HepG2 (cell line): Measurements from ENCODE around the gene RILP. TPM values are rescaled to one million over a fixed set of nuclear protein-coding genes. Genes with fewer than 3 reads are reported as not detected.

Experiments
- ARHGAP35 ChIP-seq: sonication (generic); formaldehyde crosslinking; IDR thresholded peaks from 2 replicates; pipeline ENCODE4 v1.9.0; 2022; ENCODE audit warnings: mild to moderate bottlenecking, inconsistent platforms, moderate library complexity, missing genetic modification reagents, borderline replicate concordance
- FOXA1 ChIP-seq, 2 experiments: fragments of 450-650 bp in 1 of 2; sonication (generic) in 1 of 2; formaldehyde crosslinking in 1 of 2; IDR thresholded peaks; 2 replicates each; pipeline versions ENCODE4 v1.4.0 to v1.6.1; 2016 to 2020; ENCODE audit warnings: missing genetic modification reagents in 1 of 2
- KDM6A ChIP-seq: IDR thresholded peaks from 2 replicates; pipeline ENCODE4 v1.6.1; 2016; ENCODE audit warnings: low read depth
- MBD4 ChIP-seq: IDR thresholded peaks from 2 replicates; pipeline ENCODE4 v1.6.1; 2012; ENCODE audit warnings: low read length, inconsistent platforms, borderline replicate concordance
- STAT5B ChIP-seq: sonication (generic); formaldehyde crosslinking; IDR thresholded peaks from 2 replicates; pipeline ENCODE4 v1.4.0; 2020; ENCODE audit warnings: missing genetic modification reagents
- TAF1 ChIP-seq: sonication (generic); formaldehyde crosslinking; IDR thresholded peaks from 2 replicates; pipeline ENCODE4 v1.4.0; 2020; ENCODE audit warnings: missing genetic modification reagents
- TBL1XR1 ChIP-seq: fragments of 150-350 bp; IDR thresholded peaks from 2 replicates; pipeline ENCODE4 v1.6.1; 2014; ENCODE audit warnings: borderline replicate concordance, low read length; ENCODE audit not compliant: partially characterized antibody
- ZFYVE20 ChIP-seq: sonication (generic); formaldehyde crosslinking; IDR thresholded peaks from 2 replicates; pipeline ENCODE4 v1.8.0; 2023; ENCODE audit warnings: low read depth, mild to moderate bottlenecking, moderate library complexity, missing genetic modification reagents, borderline replicate concordance
- ZNF501 ChIP-seq: sonication (generic); formaldehyde crosslinking; IDR thresholded peaks from 2 replicates; pipeline ENCODE4 v1.5.1; 2020; ENCODE audit warnings: mild to moderate bottlenecking, moderate library complexity, missing genetic modification reagents
- ZNF550 ChIP-seq: sonication (generic); formaldehyde crosslinking; IDR thresholded peaks from 2 replicates; pipeline ENCODE4 v1.4.0; 2020; ENCODE audit warnings: mild to moderate bottlenecking, missing genetic modification reagents, borderline replicate concordance
- ZNF574 ChIP-seq: sonication (generic); formaldehyde crosslinking; IDR thresholded peaks from 2 replicates; pipeline ENCODE4 v1.4.0; 2020; ENCODE audit warnings: missing genetic modification reagents
- ZNF605 ChIP-seq: sonication (generic); formaldehyde crosslinking; IDR thresholded peaks from 2 replicates; pipeline ENCODE4 v1.8.0; 2022; ENCODE audit warnings: mild to moderate bottlenecking, missing genetic modification reagents
- ZNF713 ChIP-seq: sonication (generic); formaldehyde crosslinking; IDR thresholded peaks from 2 replicates; pipeline ENCODE4 v1.4.0; 2020; ENCODE audit warnings: mild to moderate bottlenecking, missing genetic modification reagents
- ZNF749 ChIP-seq: sonication (generic); formaldehyde crosslinking; IDR thresholded peaks from 2 replicates; pipeline ENCODE4 v1.8.0; 2022; ENCODE audit warnings: mild to moderate bottlenecking, missing genetic modification reagents, moderate library complexity, borderline replicate concordance
- ZNF766 ChIP-seq: sonication (generic); formaldehyde crosslinking; IDR thresholded peaks from 2 replicates; pipeline ENCODE4 v1.5.0; 2020; ENCODE audit warnings: missing genetic modification reagents, borderline replicate concordance
- polyA plus RNA-seq, 8 experiments: library from polyadenylated mRNA; depleted of rRNA in 3 of 8; stranded (reverse) in 7 of 8; unstranded in 1 of 8; fragments of >200 nt; fragmentation: Illumina TruSeq in 4 of 8; extraction: Trizol in 4 of 8; gene quantifications; 2 replicates each; pipeline versions ENCODE4 v1.2.1 to v1.2.3, GENCODE V29; 2011 to 2016; ENCODE audit warnings: low read depth in 4 of 8, missing spikeins in 1 of 8, mixed read lengths in 1 of 8; ENCODE audit not compliant: insufficient read depth in 1 of 8
- total RNA-seq, 5 experiments: library from RNA; depleted of rRNA; stranded (reverse); fragments of >200 nt; fragmentation: Illumina TruSeq; extraction: Trizol; gene quantifications; 2 replicates each; pipeline ENCODE4 v1.2.3, GENCODE V29; 2016; ENCODE audit warnings: low read depth in 1 of 5
- TF ChIP-seq, protein P1 (sequence below): sonication (generic); formaldehyde crosslinking; IDR thresholded peaks from 2 replicates; pipeline ENCODE4 v1.4.0; 2020; ENCODE audit warnings: mild to moderate bottlenecking, missing genetic modification reagents, borderline replicate concordance
- TF ChIP-seq, protein P2 (sequence below): sonication (generic); formaldehyde crosslinking; IDR thresholded peaks from 2 replicates; pipeline ENCODE4 v1.4.0; 2020; ENCODE audit warnings: missing genetic modification reagents
- TF ChIP-seq, protein P3 (sequence below): sonication (generic); formaldehyde crosslinking; IDR thresholded peaks from 2 replicates; pipeline ENCODE4 v1.4.0; 2020; ENCODE audit warnings: mild to moderate bottlenecking, missing genetic modification reagents

The RILP gene
- total and polyA plus RNA-seq, 2 of the 13 experiments (the other 11 are each of a cell fraction or from before 2014, with no cell fraction given): 6.6 to 8.1 TPM

DNA sequence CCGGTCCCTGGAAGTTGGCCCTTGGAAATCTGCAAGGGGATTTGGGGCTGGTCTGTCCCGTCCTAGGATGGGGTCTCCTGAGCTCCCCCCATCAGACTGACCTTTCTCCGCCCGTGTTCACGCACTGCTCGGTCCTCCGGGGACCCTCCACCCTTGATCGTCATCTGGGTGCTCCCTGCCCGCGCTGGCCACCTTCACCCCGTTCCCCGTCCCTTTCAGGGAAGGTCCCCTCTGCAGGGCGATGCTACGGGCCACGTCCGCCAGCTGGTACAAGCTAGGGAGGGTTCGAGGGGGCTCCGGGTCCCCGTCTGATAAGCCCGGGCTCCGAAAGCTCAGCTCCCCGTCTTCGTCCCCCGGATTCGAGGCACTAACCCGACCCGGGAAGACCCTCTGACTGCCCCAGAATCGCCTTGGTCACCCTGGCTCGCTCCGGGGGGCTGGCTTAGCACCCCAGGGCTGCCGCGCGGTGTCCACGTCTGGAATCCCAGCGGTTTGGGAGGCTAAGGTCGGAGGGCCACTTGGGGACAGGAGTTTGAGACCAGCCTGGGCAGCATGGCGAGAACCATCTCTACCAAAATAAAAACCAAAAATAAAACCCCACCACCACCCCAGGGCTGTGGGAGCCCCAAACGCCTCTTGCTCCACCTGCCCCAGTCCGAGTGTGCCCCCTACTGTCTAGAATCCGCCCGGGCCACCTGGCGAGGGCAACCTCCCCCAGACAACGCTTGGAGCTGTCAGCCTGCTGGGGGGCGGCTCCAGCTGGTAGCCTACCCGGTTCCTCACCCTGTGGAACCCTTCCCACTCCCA is 20.0 kb downstream of the RILP start (continued):
- TF ChIP-seq, protein P1, sequence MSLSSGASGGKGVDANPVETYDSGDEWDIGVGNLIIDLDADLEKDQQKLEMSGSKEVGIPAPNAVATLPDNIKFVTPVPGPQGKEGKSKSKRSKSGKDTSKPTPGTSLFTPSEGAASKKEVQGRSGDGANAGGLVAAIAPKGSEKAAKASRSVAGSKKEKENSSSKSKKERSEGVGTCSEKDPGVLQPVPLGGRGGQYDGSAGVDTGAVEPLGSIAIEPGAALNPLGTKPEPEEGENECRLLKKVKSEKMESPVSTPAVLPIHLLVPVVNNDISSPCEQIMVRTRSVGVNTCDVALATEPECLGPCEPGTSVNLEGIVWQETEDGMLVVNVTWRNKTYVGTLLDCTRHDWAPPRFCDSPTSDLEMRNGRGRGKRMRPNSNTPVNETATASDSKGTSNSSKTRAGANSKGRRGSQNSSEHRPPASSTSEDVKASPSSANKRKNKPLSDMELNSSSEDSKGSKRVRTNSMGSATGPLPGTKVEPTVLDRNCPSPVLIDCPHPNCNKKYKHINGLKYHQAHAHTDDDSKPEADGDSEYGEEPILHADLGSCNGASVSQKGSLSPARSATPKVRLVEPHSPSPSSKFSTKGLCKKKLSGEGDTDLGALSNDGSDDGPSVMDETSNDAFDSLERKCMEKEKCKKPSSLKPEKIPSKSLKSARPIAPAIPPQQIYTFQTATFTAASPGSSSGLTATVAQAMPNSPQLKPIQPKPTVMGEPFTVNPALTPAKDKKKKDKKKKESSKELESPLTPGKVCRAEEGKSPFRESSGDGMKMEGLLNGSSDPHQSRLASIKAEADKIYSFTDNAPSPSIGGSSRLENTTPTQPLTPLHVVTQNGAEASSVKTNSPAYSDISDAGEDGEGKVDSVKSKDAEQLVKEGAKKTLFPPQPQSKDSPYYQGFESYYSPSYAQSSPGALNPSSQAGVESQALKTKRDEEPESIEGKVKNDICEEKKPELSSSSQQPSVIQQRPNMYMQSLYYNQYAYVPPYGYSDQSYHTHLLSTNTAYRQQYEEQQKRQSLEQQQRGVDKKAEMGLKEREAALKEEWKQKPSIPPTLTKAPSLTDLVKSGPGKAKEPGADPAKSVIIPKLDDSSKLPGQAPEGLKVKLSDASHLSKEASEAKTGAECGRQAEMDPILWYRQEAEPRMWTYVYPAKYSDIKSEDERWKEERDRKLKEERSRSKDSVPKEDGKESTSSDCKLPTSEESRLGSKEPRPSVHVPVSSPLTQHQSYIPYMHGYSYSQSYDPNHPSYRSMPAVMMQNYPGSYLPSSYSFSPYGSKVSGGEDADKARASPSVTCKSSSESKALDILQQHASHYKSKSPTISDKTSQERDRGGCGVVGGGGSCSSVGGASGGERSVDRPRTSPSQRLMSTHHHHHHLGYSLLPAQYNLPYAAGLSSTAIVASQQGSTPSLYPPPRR (CRISPR knock-in tag): no peak; the same call in 1 of the 2 replicates
- TF ChIP-seq KDM6A (CRISPR knock-in tag) (no peak), ZNF550 (no peak), TAF1 (CRISPR knock-in tag) (no peak), ZFYVE20 (CRISPR knock-in tag) (no peak), STAT5B (CRISPR knock-in tag) (no peak), ZNF605 (CRISPR knock-in tag) (no peak), MBD4 (no peak), ZNF713 (no peak), ZNF574 (0 out of 2 replicates have a peak, but pooled peaks have one; percentile 28), ZNF749 (CRISPR knock-in tag) (no peak), ARHGAP35 (no peak), FOXA1 (IDR thresholded peaks at IDR 0.05) (no peak), FOXA1 (CRISPR knock-in tag; IDR thresholded peaks at IDR 0.05) (no peak), TBL1XR1 (no peak), ZNF766 (no peak), ZNF501 (CRISPR knock-in tag) (peak; percentile 64; the same call in 1 of the 2 replicates)
- TF ChIP-seq, protein P2, sequence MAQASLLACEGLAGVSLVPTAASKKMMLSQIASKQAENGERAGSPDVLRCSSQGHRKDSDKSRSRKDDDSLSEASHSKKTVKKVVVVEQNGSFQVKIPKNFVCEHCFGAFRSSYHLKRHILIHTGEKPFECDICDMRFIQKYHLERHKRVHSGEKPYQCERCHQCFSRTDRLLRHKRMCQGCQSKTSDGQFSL (CRISPR knock-in tag): no peak
- TF ChIP-seq, protein P3, sequence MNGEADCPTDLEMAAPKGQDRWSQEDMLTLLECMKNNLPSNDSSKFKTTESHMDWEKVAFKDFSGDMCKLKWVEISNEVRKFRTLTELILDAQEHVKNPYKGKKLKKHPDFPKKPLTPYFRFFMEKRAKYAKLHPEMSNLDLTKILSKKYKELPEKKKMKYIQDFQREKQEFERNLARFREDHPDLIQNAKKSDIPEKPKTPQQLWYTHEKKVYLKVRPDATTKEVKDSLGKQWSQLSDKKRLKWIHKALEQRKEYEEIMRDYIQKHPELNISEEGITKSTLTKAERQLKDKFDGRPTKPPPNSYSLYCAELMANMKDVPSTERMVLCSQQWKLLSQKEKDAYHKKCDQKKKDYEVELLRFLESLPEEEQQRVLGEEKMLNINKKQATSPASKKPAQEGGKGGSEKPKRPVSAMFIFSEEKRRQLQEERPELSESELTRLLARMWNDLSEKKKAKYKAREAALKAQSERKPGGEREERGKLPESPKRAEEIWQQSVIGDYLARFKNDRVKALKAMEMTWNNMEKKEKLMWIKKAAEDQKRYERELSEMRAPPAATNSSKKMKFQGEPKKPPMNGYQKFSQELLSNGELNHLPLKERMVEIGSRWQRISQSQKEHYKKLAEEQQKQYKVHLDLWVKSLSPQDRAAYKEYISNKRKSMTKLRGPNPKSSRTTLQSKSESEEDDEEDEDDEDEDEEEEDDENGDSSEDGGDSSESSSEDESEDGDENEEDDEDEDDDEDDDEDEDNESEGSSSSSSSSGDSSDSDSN (CRISPR knock-in tag): no peak; the same call in 1 of the 2 replicates
